K562 (cell line): Measurements from ENCODE around the gene C1orf74. TPM values are rescaled to one million over a fixed set of nuclear protein-coding genes. Genes with fewer than 3 reads are reported as not detected.

Experiments used
- ATAC-seq: fragments of 200-7000 bp; cut with Tn5 transposase; 3 replicates; pipeline ENCODE4 v1.9.1; 2020; ENCODE audit warnings: moderate library complexity
- BruUV-seq: library from RNA; stranded (reverse); fragments of 400-500 nt; replicated peaks from 2 replicates; lab custom pipeline; 2021; lab: Mats Ljungman, UMichigan
- CTCF ChIA-PET: fragments of 300-600 bp; formaldehyde crosslinking; extraction: SDS; loops from one replicate; lab custom pipeline; 2021; ENCODE audit warnings: low intra/inter-chr PET ratio; lab: Yijun Ruan, JAX
- POLR2A ChIA-PET: fragments of 300-600, 350-650 bp; sonication (Branson Sonifier 250); formaldehyde crosslinking; extraction: SDS; loops from one replicate; lab custom pipeline; 2021; ENCODE audit warnings: antibody characterized with exemption, inconsistent platforms; lab: Yijun Ruan, JAX
- DNase-seq, 4 experiments: peaks; one replicate each; pipeline versions ENCODE4 v3.0.0 to v3.0.0-alpha.2; 2011 to 2018; ENCODE audit warnings: low spot score in 3 of 4, mixed read lengths in 3 of 4; ENCODE audit errors: extremely low read depth in 1 of 4
- FAIRE-seq: peaks from 2 replicates; lab custom pipeline; 2011; peaks lifted over from hg19 to GRCh38; lab: Jason Lieb, UNC
- H2AFZ ChIP-seq: 2 replicates; pipeline ENCODE4 v1.6.0; 2011; ENCODE audit warnings: low read depth, low read length, control low read depth, inconsistent platforms
- H3K27ac ChIP-seq: fragments of 200-600 bp; 3 replicates; pipeline ENCODE4 v1.8.0; 2011; ENCODE audit warnings: low read depth, mild to moderate bottlenecking, control low read depth, inconsistent platforms, low read length, moderate library complexity, mixed read lengths; ENCODE audit errors: extremely low read depth
- H3K27me3 ChIP-seq, 2 experiments: fragments of 300-600 bp in 1 of 2; 2 replicates in 1 of 2; 3 replicates in 1 of 2; pipeline versions ENCODE4 v1.6.0 to v1.8.0; 2011; ENCODE audit warnings: inconsistent platforms in 2 of 2, low read length in 2 of 2, mild to moderate bottlenecking in 1 of 2, mixed read lengths in 1 of 2, moderate library complexity in 1 of 2; ENCODE audit not compliant: control insufficient read depth in 2 of 2, insufficient read depth in 2 of 2
- H3K36me3 ChIP-seq: fragments of 300-600 bp; 3 replicates; pipeline ENCODE4 v1.8.0; 2011; ENCODE audit warnings: mild to moderate bottlenecking, low read length, inconsistent platforms; ENCODE audit not compliant: control insufficient read depth, insufficient read depth
- H3K4me1 ChIP-seq, 2 experiments: fragments of 200-600 bp in 1 of 2; replicated peaks in 1 of 2; 2 replicates in 1 of 2; 3 replicates in 1 of 2; pipeline versions ENCODE4 v1.5.1 to v1.8.0; 2011; ENCODE audit warnings: inconsistent platforms in 2 of 2, low read length in 2 of 2, mild to moderate bottlenecking in 1 of 2, mixed read lengths in 1 of 2, moderate library complexity in 1 of 2; ENCODE audit not compliant: control insufficient read depth in 2 of 2, insufficient read depth in 2 of 2
- H3K4me2 ChIP-seq: 2 replicates; pipeline ENCODE4 v1.6.1; 2011; ENCODE audit warnings: low read length, control low read depth, inconsistent platforms, mixed read lengths; ENCODE audit not compliant: insufficient read depth
- H3K4me3 ChIP-seq: fragments of 200-600 bp; sonication (generic), shearing (Covaris generic); 2 replicates; pipeline ENCODE4 v1.5.1; 2016; ENCODE audit warnings: control low read depth, inconsistent platforms
- H3K79me2 ChIP-seq: fragments of 200-600 bp; 3 replicates; pipeline ENCODE4 v1.8.0; 2011; ENCODE audit warnings: low read length, inconsistent platforms; ENCODE audit not compliant: control insufficient read depth, insufficient read depth
- H3K9ac ChIP-seq, 2 experiments: 2 replicates each; pipeline versions ENCODE4 v1.6.0 to v1.6.1; 2011; ENCODE audit warnings: low read depth in 2 of 2, low read length in 2 of 2, control low read depth in 1 of 2, inconsistent platforms in 1 of 2, mild to moderate bottlenecking in 1 of 2, mixed read lengths in 1 of 2; ENCODE audit not compliant: insufficient read depth in 1 of 2
- H3K9me1 ChIP-seq: one replicate; pipeline ENCODE4 v1.6.0; 2011; ENCODE audit warnings: inconsistent platforms, mild to moderate bottlenecking, low read length, moderate library complexity; ENCODE audit not compliant: control insufficient read depth, insufficient read depth
- H3K9me3 ChIP-seq: replicated peaks from 2 replicates; pipeline ENCODE4 v1.5.1; 2011; ENCODE audit warnings: low read depth, low read length, inconsistent platforms; ENCODE audit not compliant: control insufficient read depth, insufficient read depth
- H4K20me1 ChIP-seq: replicated peaks from 2 replicates; pipeline ENCODE4 v1.6.1; 2011; ENCODE audit warnings: low read length, inconsistent platforms, mixed read lengths; ENCODE audit not compliant: control insufficient read depth, insufficient read depth
- CHCHD3 ChIP-seq: fragments of 250-450 bp; sonication (Bioruptor Pico); IDR thresholded peaks from 2 replicates; pipeline ENCODE4 v2.1.2; 2022; ENCODE audit warnings: mild to moderate bottlenecking
- ESRRB ChIP-seq: fragments of 250-450 bp; sonication (Bioruptor Pico); IDR thresholded peaks from 2 replicates; pipeline ENCODE4 v1.5.0; 2020; ENCODE audit warnings: mild to moderate bottlenecking, moderate library complexity, borderline replicate concordance
- KAT2B ChIP-seq: IDR thresholded peaks from one replicate; pipeline ENCODE4 v1.6.1; 2012; ENCODE audit warnings: low read depth, mild to moderate bottlenecking, control low read depth, inconsistent platforms, low read length, moderate library complexity
- PHB2 ChIP-seq: fragments of 450-650 bp; IDR thresholded peaks from 2 replicates; pipeline ENCODE4 v1.6.1; 2017; ENCODE audit warnings: low read depth
- PURB ChIP-seq: sonication (generic); formaldehyde crosslinking; IDR thresholded peaks from 2 replicates; pipeline ENCODE4 v1.9.0; 2021; ENCODE audit warnings: low read depth, mild to moderate bottlenecking, missing genetic modification reagents
- ZBTB8A ChIP-seq: fragments of 450-650 bp; IDR thresholded peaks from 2 replicates; pipeline ENCODE4 v1.6.1; 2018; ENCODE audit warnings: mild to moderate bottlenecking, moderate library complexity; ENCODE audit not compliant: partially characterized antibody
- ZNF436 ChIP-seq: fragments of 250-450, 450-650 bp; sonication (Bioruptor Pico); formaldehyde crosslinking; IDR thresholded peaks from 2 replicates; pipeline ENCODE4 v1.7.0; 2020; ENCODE audit warnings: mild to moderate bottlenecking
- ZNF766 ChIP-seq: fragments of 200-800 bp; sonication (Bioruptor generic); conservative IDR thresholded peaks from 2 replicates; pipeline ENCODE4 v1.6.1; 2016; ENCODE audit warnings: missing genetic modification characterization, missing compliant biosample characterization
- WGBS: fragments of 100-300 bp; shearing (Covaris generic); methylation state at CpG from one replicate; pipeline ENCODE4 v1.1.6; 2016; ENCODE audit warnings: low coverage, mixed read lengths; ENCODE audit not compliant: insufficient coverage; ENCODE audit errors: missing lambda C conversion rate; 5-methylcytosine and 5-hydroxymethylcytosine counted together
- in situ Hi-C: fragments of 300-500 bp; cut with MboI; formaldehyde crosslinking; loops from 4 replicates; pipeline ENCODE4 v1.15.0; 2018; ENCODE audit warnings: inconsistent platforms, mixed read lengths
- intact Hi-C: fragments of 100-400 bp; cut with micrococcal nuclease; formaldehyde crosslinking; loops from 2 replicates; pipeline ENCODE4 v1.14.2; 2022
- polyA plus RNA-seq, 8 experiments: library from polyadenylated mRNA; depleted of rRNA in 4 of 8; stranded (reverse) in 5 of 8; unstranded in 3 of 8; fragments of >200 nt; fragmentation: Nextera tagmentation in 2 of 8; fragmentation: Illumina TruSeq in 1 of 8; extraction: Ambion mirVana in 2 of 8; extraction: Trizol in 1 of 8; gene quantifications; 2 replicates each; pipeline versions ENCODE4 v1.2.1 to v1.2.3, GENCODE V29; 2011 to 2014; ENCODE audit warnings: inconsistent platforms in 1 of 8, missing spikeins in 1 of 8
- total RNA-seq, 7 experiments: library from RNA; depleted of rRNA in 6 of 7; stranded (reverse); fragments of >200 nt in 6 of 7; fragmentation: Illumina TruSeq in 2 of 7; extraction: Trizol in 2 of 7; gene quantifications; 2 replicates each; pipeline versions ENCODE4 v1.2.1 to v1.2.3, GENCODE V29; 2011 to 2021; ENCODE audit warnings: low replicate concordance in 1 of 7
- TF ChIP-seq, protein P1 (sequence below), 2 experiments: IDR thresholded peaks; 2 replicates each; pipeline ENCODE4 v1.6.1; 2012; ENCODE audit warnings: improper control_type of control experiment in 2 of 2, low read depth in 2 of 2, low read length in 2 of 2, borderline replicate concordance in 1 of 2

C1orf74 gene
- total and polyA plus RNA-seq, 9 of the 15 experiments (the other 6 are each of a cell fraction or from before 2014, with no cell fraction given) = 4.0 to 7.6 (median 5.7) TPM

DNA sequence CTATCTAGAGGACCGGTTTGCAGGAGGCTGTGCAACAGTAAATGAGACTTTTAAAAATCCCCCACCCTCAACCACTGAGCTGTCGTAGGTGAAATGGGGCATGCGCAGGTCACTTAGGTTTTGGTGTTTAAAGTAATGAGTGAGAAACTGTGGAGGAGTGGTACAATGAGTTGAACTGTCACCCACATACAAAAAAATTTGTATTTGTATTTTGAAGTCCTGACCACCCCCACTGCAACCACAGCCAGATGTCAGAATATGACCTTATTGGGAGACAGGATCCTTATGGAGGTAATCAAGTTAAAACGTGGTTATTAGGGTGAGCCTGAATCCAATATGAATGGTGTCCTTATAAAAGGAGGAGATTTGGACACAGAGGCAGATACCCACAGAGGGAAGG lies 23.1 kb upstream of the C1orf74 start:
- Histone ChIP-seq H2AFZ (no peak overlapping the region), H3K9me3 (no peaks in the 10 kb centered on the region), H3K27me3 (peaks cover 5 to 15% of the 10 kb centered on the region in 2 experiments; a peak in 4 of 5 replicates), H3K79me2 (no peaks in the 10 kb centered on the region), H3K9me1 (peaks cover 3% of the 10 kb centered on the region), H3K4me1 (peaks cover 21 to 23% of the 10 kb centered on the region in 2 experiments), H4K20me1 (no peaks in the 10 kb centered on the region), H3K36me3 (no peaks in the 10 kb centered on the region), H3K9ac (no peak overlapping the region), H3K27ac (no peak overlapping the region), H3K4me2 (no peak overlapping the region), H3K4me3 (no peak overlapping the region)
- WGBS = 56% methylated on average over 4 of the region's 4 CpGs
- intact Hi-C loops (no loop called here), in situ Hi-C loops (no loop called here)
- FAIRE-seq (no peak), DNase-seq (no peak), ATAC-seq (no peak)
- no TSS peak for BruUV-seq
- ChIA-PET CTCF (no interaction called here), POLR2A (interaction anchor here (1.0 to 1.9 kb wide), 3 partner anchors 14 to 21 kb away, joined by 3 to 4 read pairs (median 4); partner anchors contain the start of gene UTP25)
- TF ChIP-seq CHCHD3 = no peak
- no peak for TF ChIP-seq ZNF436 (CRISPR knock-in tag)
- no peak for TF ChIP-seq PURB (CRISPR knock-in tag)
- TF ChIP-seq ZBTB8A = no peak
- no peak for TF ChIP-seq PHB2
- TF ChIP-seq ZNF766 (CRISPR knock-in tag) = no peak
- TF ChIP-seq KAT2B = no peak
- TF ChIP-seq, protein P1, sequence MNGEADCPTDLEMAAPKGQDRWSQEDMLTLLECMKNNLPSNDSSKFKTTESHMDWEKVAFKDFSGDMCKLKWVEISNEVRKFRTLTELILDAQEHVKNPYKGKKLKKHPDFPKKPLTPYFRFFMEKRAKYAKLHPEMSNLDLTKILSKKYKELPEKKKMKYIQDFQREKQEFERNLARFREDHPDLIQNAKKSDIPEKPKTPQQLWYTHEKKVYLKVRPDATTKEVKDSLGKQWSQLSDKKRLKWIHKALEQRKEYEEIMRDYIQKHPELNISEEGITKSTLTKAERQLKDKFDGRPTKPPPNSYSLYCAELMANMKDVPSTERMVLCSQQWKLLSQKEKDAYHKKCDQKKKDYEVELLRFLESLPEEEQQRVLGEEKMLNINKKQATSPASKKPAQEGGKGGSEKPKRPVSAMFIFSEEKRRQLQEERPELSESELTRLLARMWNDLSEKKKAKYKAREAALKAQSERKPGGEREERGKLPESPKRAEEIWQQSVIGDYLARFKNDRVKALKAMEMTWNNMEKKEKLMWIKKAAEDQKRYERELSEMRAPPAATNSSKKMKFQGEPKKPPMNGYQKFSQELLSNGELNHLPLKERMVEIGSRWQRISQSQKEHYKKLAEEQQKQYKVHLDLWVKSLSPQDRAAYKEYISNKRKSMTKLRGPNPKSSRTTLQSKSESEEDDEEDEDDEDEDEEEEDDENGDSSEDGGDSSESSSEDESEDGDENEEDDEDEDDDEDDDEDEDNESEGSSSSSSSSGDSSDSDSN (IDR thresholded peaks at IDR 0.05; ENCODE audit: borderline replicate concordance in 1 of 2, low read depth in 2 of 2, low read length in 2 of 2) = no peak
- no peak for TF ChIP-seq ESRRB (CRISPR knock-in tag)
